ENCODE data around the gene NCDN. TPM values are rescaled to one million over a fixed set of nuclear protein-coding genes. Genes with fewer than 3 reads are reported as not detected.
A peak's percentile ranks its signal among the peaks of the same experiment; 100 is the strongest.

The NCDN gene
- total RNA-seq, 6 experiments from 2014 or later, result 43.4 to 63.2 (median 49.0) TPM

DNA sequence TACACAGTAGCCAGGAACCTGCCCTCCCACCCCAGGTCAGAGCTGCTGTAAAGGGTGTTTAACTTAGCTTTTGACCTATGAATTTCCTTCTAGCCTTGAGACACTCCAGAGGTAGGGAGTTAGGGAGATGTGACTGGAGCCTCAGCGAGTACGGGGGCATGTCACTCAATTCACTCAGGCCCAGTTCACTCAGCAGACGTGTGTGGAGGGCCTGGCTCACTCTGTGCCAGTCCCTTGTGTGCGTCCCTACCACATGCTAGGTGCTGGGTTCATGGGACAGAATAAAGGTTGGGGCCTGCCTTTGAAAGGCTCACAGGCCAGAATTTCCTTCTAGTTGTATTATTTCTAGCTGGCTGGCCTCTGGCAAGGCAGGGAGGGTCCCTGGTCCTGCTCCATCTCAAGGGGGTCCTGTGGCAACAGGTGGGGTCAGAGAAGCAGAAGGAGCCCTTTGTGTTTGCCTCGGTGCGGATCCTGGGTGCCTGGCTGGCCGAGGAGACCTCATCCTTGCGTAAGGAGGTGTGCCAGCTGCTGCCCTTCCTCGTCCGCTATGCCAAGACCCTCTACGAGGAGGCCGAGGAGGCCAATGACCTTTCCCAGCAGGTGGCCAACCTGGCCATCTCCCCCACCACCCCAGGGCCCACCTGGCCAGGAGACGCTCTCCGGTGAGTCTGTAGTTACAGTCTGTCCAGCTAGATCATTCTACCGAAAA, 4.5 kb downstream of the NCDN start:
- H3K27me3 Mint-ChIP-seq (ENCODE audit: insufficient read depth), result peaks cover 5% of the 10 kb centered on the region
- H3K9me3 Mint-ChIP-seq, result no peaks in the 10 kb centered on the region

GRCh38 chr1:35563166-35563565, 5.6 kb downstream of the NCDN start:
- Mint-ChIP-seq H3K4me3 (no peak overlapping the region), H3K36me3 (ENCODE audit: low read depth) (peaks cover 3% of the 10 kb centered on the region), H3K27ac (no peak overlapping the region), H3K27me3 (ENCODE audit: insufficient read depth) (peaks cover 5% of the 10 kb centered on the region), H3K4me1 (ENCODE audit: low read depth) (peaks cover 46% of the 10 kb centered on the region), H3K9me3 (no peaks in the 10 kb centered on the region)
- DNase-seq, result no peak
- TF ChIP-seq, protein P1, sequence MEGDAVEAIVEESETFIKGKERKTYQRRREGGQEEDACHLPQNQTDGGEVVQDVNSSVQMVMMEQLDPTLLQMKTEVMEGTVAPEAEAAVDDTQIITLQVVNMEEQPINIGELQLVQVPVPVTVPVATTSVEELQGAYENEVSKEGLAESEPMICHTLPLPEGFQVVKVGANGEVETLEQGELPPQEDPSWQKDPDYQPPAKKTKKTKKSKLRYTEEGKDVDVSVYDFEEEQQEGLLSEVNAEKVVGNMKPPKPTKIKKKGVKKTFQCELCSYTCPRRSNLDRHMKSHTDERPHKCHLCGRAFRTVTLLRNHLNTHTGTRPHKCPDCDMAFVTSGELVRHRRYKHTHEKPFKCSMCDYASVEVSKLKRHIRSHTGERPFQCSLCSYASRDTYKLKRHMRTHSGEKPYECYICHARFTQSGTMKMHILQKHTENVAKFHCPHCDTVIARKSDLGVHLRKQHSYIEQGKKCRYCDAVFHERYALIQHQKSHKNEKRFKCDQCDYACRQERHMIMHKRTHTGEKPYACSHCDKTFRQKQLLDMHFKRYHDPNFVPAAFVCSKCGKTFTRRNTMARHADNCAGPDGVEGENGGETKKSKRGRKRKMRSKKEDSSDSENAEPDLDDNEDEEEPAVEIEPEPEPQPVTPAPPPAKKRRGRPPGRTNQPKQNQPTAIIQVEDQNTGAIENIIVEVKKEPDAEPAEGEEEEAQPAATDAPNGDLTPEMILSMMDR (IDR thresholded peaks at IDR 0.05), result no peak

More for the DNA sequence above, 4.5 kb downstream of the NCDN start:
- H3K4me3 Mint-ChIP-seq, result no peak overlapping the region
- DNase-seq, result no peak
- peaks cover 41% of the 10 kb centered on the region for H3K4me1 Mint-ChIP-seq (ENCODE audit: low read depth)
- no peak overlapping the region; the same call in 1 of the 2 replicates for H3K27ac Mint-ChIP-seq
- H3K36me3 Mint-ChIP-seq (ENCODE audit: low read depth), result peaks cover 6% of the 10 kb centered on the region
- TF ChIP-seq, protein P1 (IDR thresholded peaks at IDR 0.05), result no peak

DNA sequence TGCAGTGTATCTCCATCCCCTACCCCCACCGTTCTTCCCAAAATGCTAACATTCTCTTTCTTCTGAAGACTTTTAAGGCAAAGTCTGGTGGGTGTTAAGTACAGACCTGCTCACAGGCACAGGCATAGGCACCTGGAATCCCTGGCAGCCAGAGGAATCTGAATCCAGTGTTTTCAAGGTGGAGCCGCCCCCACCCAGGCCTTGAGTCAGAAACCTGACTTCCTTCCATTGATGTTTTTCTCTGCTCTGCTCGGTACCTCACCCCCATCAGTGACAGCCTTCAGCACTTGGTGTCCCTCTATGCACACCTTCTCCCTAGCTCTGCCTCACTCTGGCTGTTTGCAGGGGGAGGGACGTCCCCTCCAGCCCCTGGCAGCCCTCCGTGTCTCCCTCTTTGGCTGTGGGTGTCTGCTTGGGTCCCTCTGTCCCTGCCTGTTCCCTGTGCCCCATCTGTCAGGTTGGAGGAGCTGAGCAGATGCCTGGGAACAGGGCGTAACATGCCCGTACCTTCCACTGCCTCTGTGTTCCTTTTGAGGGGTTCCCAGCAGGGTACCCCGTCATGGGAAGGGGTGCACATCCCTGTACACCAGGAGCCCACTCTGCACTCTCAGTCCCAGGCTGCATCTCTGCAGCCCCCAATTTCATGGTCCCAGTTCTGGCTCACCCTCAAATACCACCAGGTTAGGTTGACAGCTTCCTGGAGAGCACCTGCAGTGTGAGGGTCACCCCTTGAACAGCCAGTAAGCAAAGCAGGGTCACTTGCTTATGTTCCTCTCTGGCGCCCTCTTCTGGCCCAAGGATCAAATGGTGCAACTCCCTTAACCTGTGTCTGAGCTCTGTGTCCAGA, 6.7 kb downstream of the NCDN start:
- Mint-ChIP-seq H3K4me3 (no peak overlapping the region), H3K27ac (no peak overlapping the region), H3K4me1 (ENCODE audit: low read depth) (peaks cover 49% of the 10 kb centered on the region), H3K36me3 (ENCODE audit: low read depth) (no peaks in the 10 kb centered on the region), H3K27me3 (ENCODE audit: insufficient read depth) (peaks cover 5% of the 10 kb centered on the region), H3K9me3 (no peaks in the 10 kb centered on the region)
- peak; percentile 67 for DNase-seq
- TF ChIP-seq, protein P1 (IDR thresholded peaks at IDR 0.05), result peak; percentile 90

- H3K27me3 Mint-ChIP-seq (ENCODE audit: insufficient read depth), result peaks cover 3% of the 10 kb centered on the region
- no peak for DNase-seq
- H3K4me3 Mint-ChIP-seq, result no peak overlapping the region
- H3K4me1 Mint-ChIP-seq (ENCODE audit: low read depth), result peaks cover 49% of the 10 kb centered on the region
- TF ChIP-seq, protein P1 (IDR thresholded peaks at IDR 0.05), result peak; percentile 48
- H3K9me3 Mint-ChIP-seq, result no peaks in the 10 kb centered on the region
- H3K36me3 Mint-ChIP-seq (ENCODE audit: low read depth), result no peaks in the 10 kb centered on the region
- H3K27ac Mint-ChIP-seq, result no peak overlapping the region
Observed at GRCh38 chr1:35564884-35565741, 7.5 kb downstream of the NCDN start.

GRCh38 chr1:35565742-35566133, 8.1 kb downstream of the NCDN start:
- DNase-seq, result no peak
- peaks cover 56% of the 10 kb centered on the region for H3K4me1 Mint-ChIP-seq (ENCODE audit: low read depth)
- H3K27ac Mint-ChIP-seq, result no peak overlapping the region
- H3K9me3 Mint-ChIP-seq, result no peaks in the 10 kb centered on the region
- peaks cover 3% of the 10 kb centered on the region for H3K27me3 Mint-ChIP-seq (ENCODE audit: insufficient read depth)
- H3K4me3 Mint-ChIP-seq, result no peak overlapping the region
- TF ChIP-seq, protein P1 (IDR thresholded peaks at IDR 0.05), result no peak
- H3K36me3 Mint-ChIP-seq (ENCODE audit: low read depth), result no peaks in the 10 kb centered on the region

Data from HFFc6 (cell line).